Measurements from ENCODE around the gene KDM6B. TPM values are rescaled to one million over a fixed set of nuclear protein-coding genes. Genes with fewer than 3 reads are reported as not detected.

KDM6B gene
- polyA plus RNA-seq, 1 experiment = 0.91 TPM

DNA sequence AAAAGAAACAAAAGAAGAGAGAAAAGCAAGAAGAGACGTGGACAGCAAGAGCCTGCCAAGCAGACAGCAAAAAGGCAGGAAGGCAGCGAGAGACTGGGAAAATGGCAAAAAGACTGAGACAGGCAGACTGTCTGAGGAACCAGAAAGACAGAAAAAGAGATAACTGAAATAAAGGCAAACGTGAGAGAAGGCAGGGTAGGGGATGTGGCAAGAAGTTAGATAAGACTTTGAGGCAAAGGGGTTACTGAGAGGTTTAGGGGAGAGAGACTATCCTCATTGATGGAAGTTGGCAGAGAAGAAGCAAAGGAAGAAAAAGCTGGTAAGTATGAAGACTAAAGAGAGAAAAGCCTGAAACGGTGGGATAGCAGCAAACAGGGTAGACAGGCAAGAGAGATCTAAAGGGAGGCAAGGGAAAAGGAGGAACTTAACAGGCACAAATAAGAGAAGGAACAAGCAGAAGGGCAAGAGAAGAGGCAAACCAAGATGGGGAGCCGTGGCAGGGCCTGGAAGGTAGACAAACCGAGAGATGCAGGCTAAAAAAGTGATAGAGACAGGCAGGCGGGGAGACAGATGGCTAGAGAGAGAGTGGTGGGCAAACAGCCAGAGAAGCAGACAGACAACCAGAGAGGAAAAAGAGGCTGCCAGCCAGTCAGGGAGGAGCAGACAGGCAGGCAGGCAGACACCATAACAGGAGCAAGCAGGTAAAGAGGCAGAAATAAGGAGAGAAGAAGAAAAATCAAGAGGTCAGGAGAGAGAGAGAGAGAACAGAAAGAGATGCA, 47.4 kb downstream of the KDM6B start:
- Histone ChIP-seq H3K36me3 (ENCODE audit: control insufficient read depth, insufficient read depth, low read length) (peaks cover 7% of the 10 kb centered on the region), H3K4me3 (ENCODE audit: low read depth, low read length) (no peak overlapping the region), H3K27me3 (ENCODE audit: control insufficient read depth, insufficient read depth, low read length) (no peaks in the 10 kb centered on the region)
- ChIA-PET CTCF (no interaction called here), POLR2A (no interaction called here)
- DNase-seq (ENCODE audit: low read depth) = no peak
- TF ChIP-seq, protein P1, sequence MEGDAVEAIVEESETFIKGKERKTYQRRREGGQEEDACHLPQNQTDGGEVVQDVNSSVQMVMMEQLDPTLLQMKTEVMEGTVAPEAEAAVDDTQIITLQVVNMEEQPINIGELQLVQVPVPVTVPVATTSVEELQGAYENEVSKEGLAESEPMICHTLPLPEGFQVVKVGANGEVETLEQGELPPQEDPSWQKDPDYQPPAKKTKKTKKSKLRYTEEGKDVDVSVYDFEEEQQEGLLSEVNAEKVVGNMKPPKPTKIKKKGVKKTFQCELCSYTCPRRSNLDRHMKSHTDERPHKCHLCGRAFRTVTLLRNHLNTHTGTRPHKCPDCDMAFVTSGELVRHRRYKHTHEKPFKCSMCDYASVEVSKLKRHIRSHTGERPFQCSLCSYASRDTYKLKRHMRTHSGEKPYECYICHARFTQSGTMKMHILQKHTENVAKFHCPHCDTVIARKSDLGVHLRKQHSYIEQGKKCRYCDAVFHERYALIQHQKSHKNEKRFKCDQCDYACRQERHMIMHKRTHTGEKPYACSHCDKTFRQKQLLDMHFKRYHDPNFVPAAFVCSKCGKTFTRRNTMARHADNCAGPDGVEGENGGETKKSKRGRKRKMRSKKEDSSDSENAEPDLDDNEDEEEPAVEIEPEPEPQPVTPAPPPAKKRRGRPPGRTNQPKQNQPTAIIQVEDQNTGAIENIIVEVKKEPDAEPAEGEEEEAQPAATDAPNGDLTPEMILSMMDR (IDR thresholded peaks at IDR 0.05; ENCODE audit: insufficient read depth, low read depth, low read length) = no peak

DNA sequence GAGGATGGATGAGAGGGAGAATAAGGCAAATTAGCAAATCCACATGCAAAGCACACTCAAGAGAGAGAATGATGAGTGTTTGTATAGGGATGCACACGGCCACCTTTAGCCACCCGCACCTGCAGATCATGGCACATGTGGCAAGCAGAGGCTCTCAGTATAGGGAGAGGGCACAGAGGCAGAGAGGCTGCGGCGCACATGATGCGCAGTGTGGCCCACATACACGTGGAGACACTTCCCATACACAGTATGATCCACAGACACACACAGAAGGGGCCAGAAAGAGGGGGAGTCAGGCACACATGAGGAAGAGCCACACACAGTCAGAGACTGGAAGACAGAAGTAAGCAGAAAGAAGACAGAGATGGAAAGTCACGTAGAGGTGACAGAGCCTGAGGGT, 48.1 kb downstream of the KDM6B start:
- TF ChIP-seq, protein P1 (IDR thresholded peaks at IDR 0.05; ENCODE audit: insufficient read depth, low read depth, low read length) = no peak
- Histone ChIP-seq H3K4me3 (ENCODE audit: low read depth, low read length) (0 out of 2 replicates have a peak overlapping the region, but pooled peaks have one; percentile 13), H3K27me3 (ENCODE audit: control insufficient read depth, insufficient read depth, low read length) (no peaks in the 10 kb centered on the region), H3K36me3 (ENCODE audit: control insufficient read depth, insufficient read depth, low read length) (peaks cover 7% of the 10 kb centered on the region)
- CTCF ChIA-PET = no interaction called here
- POLR2A ChIA-PET = no interaction called here
- no peak for DNase-seq (ENCODE audit: low read depth)

DNA sequence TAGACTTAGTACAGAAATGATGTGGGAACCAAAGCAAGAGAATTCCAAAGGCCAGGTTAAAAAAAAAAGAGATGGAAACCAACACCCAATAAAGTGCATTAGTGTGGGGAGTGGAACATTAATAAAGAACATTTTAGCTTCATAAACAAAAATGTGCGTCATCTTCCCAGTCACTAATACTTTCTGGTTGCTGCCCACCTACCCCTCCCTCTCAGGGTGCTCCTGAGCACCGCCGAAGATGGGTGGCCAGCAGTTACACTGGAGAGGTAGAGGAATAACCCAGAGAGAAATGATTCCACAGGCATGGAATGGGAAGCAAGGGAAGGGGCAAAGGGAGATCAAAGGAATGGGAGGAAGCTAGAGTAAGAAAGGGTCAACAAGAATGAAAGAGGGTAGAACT, 48.6 kb downstream of the KDM6B start:
- POLR2A ChIA-PET = interaction anchor here (1.4 kb wide), 1 partner anchor 34 kb away, joined by 3 read pairs; no protein-coding TSS in a partner anchor
- CTCF ChIA-PET = interaction anchor here (0.5 to 1.1 kb wide), 2 partner anchors 55 to 107 kb away, joined by 4 read pairs; no protein-coding TSS in a partner anchor
- Histone ChIP-seq H3K4me3 (ENCODE audit: low read depth, low read length) (no peak overlapping the region), H3K36me3 (ENCODE audit: control insufficient read depth, insufficient read depth, low read length) (peaks cover 7% of the 10 kb centered on the region), H3K27me3 (ENCODE audit: control insufficient read depth, insufficient read depth, low read length) (no peaks in the 10 kb centered on the region)
- TF ChIP-seq, protein P1 (IDR thresholded peaks at IDR 0.05; ENCODE audit: insufficient read depth, low read depth, low read length) = no peak
- no peak for DNase-seq (ENCODE audit: low read depth)

Other genes starting within 250 kb of the KDM6B start
- 0.34 and 0.49 TPM in 2 replicates for gene SOX15, start 244.1 kb upstream of the KDM6B start, polyA plus RNA-seq (2011; rRNA removed)
- 33.6 and 46.2 TPM in 2 replicates for gene FXR2, start 219.3 kb upstream of the KDM6B start, polyA plus RNA-seq (2011; rRNA removed)
- 33.9 and 37.4 TPM in 2 replicates for gene SAT2, start 206.4 kb upstream of the KDM6B start, polyA plus RNA-seq (2011; rRNA removed)
- 0.85 and 1.2 TPM in 2 replicates for gene SHBG, start 204.1 kb upstream of the KDM6B start, polyA plus RNA-seq (2011; rRNA removed)
- gene ATP1B2, start 183.3 kb upstream of the KDM6B start, polyA plus RNA-seq (2011; rRNA removed) = not detected in 2 replicates
- 27.6 and 48.4 TPM in 2 replicates for gene TP53, start 146.7 kb upstream of the KDM6B start, polyA plus RNA-seq (2011; rRNA removed)
- gene WRAP53, start 145.7 kb upstream of the KDM6B start, polyA plus RNA-seq (2011; rRNA removed) = 5.8 and 7.9 TPM in 2 replicates
- gene EFNB3, start 129.0 kb upstream of the KDM6B start, polyA plus RNA-seq (2011; rRNA removed) = 4.9 and 5.3 TPM in 2 replicates
- 0.09 and 0.10 TPM in 2 replicates for gene DNAH2, start 116.5 kb upstream of the KDM6B start, polyA plus RNA-seq (2011; rRNA removed)
- gene TMEM88, start 20.8 kb downstream of the KDM6B start, polyA plus RNA-seq (2011; rRNA removed) = 0.25 and 0.29 TPM in 2 replicates
- 74.9 and 82.7 TPM in 2 replicates for gene NAA38, start 23.3 kb downstream of the KDM6B start, polyA plus RNA-seq (2011; rRNA removed)
- gene CYB5D1, start 23.8 kb downstream of the KDM6B start, polyA plus RNA-seq (2011; rRNA removed) = 6.7 and 7.9 TPM in 2 replicates
- 43.5 and 49.1 TPM in 2 replicates for gene CHD3, start 54.6 kb downstream of the KDM6B start, polyA plus RNA-seq (2011; rRNA removed)
- 2.2 and 2.9 TPM in 2 replicates for gene RNF227, start 82.1 kb downstream of the KDM6B start, polyA plus RNA-seq (2011; rRNA removed)
- 1.9 TPM in 2 replicates for gene KCNAB3, start 95.6 kb downstream of the KDM6B start, polyA plus RNA-seq (2011; rRNA removed)
- gene TRAPPC1, start 97.7 kb downstream of the KDM6B start, polyA plus RNA-seq (2011; rRNA removed) = 204 and 264 TPM in 2 replicates
- gene CNTROB, start 98.0 kb downstream of the KDM6B start, polyA plus RNA-seq (2011; rRNA removed) = 19.4 and 26.8 TPM in 2 replicates
- 0.01 TPM in 1 of 2 replicates, not detected in the other for gene GUCY2D, start 168.4 kb downstream of the KDM6B start, polyA plus RNA-seq (2011; rRNA removed)
- gene ALOX15B, start 204.8 kb downstream of the KDM6B start, polyA plus RNA-seq (2011; rRNA removed) = not detected in 2 replicates

All from BJ (cell line).